PC-3 (cell line): ENCODE measurements around the gene SLC38A11. TPM values are rescaled to one million over a fixed set of nuclear protein-coding genes. Genes with fewer than 3 reads are reported as not detected.
"Not testable (repeated sequence)": the region's sequence is repeated elsewhere in the genome, so short reads cannot be mapped to it uniquely, and the experiment has no call there.

Experiments used
- ATAC-seq: fragments of 200-7000 bp; cut with Tn5 transposase; 2 replicates; pipeline ENCODE4 v1.9.1; 2020; ENCODE audit warnings: mild to moderate bottlenecking, moderate library complexity
- BruUV-seq: library from RNA; stranded (reverse); fragments of 400-500 nt; replicated peaks from 2 replicates; lab custom pipeline; 2021; lab: Mats Ljungman, UMichigan
- CTCF ChIA-PET: fragments of 300-600 bp; sonication (Branson Sonifier 250); formaldehyde crosslinking; loops from one replicate; lab custom pipeline; 2022; ENCODE audit warnings: antibody characterized with exemption; lab: Charles Lee
- POLR2A ChIA-PET: fragments of 300-600 bp; sonication (Branson Sonifier 250); formaldehyde crosslinking; loops from one replicate; lab custom pipeline; 2022; ENCODE audit warnings: antibody characterized with exemption; ENCODE audit not compliant: unreplicated experiment; lab: Charles Lee
- DNase-seq: peaks from one replicate; pipeline ENCODE4 v3.0.0-alpha.2; 2015
- H2AFZ ChIP-seq: fragments of 300-600 bp; sonication (generic); 2 replicates; pipeline ENCODE4 v1.6.0; 2016; ENCODE audit warnings: antibody characterized with exemption, low read length
- H3F3A ChIP-seq: fragments of 300-600 bp; sonication (generic); one replicate; pipeline ENCODE4 v1.6.0; 2017; ENCODE audit warnings: antibody characterized with exemption, low read length, control low read depth, mild to moderate bottlenecking; ENCODE audit not compliant: unreplicated experiment
- H3K27ac ChIP-seq: fragments of 300-600 bp; sonication (generic); 2 replicates; pipeline ENCODE4 v1.5.1; 2016; ENCODE audit warnings: mild to moderate bottlenecking, low read length
- H3K27me3 ChIP-seq: fragments of 300-600 bp; sonication (generic); 2 replicates; pipeline ENCODE4 v1.6.1; 2016; ENCODE audit warnings: low read length, mixed read lengths
- H3K36me3 ChIP-seq: fragments of 300-600 bp; sonication (generic); 2 replicates; pipeline ENCODE4 v1.6.1; 2016; ENCODE audit warnings: low read depth, mixed run types, low read length, mixed read lengths
- H3K4me1 ChIP-seq: fragments of 300-600 bp; sonication (generic); 2 replicates; pipeline ENCODE4 v1.5.1; 2016; ENCODE audit warnings: low read length; ENCODE audit not compliant: insufficient read depth
- H3K4me2 ChIP-seq: fragments of 300-600 bp; sonication (generic); 2 replicates; pipeline ENCODE4 v1.6.0; 2016; ENCODE audit warnings: low read length
- H3K4me3 ChIP-seq: fragments of 300-600 bp; sonication (generic); 2 replicates; pipeline ENCODE4 v1.5.1; 2016; ENCODE audit warnings: mild to moderate bottlenecking, low read length, mixed read lengths
- H3K79me2 ChIP-seq: fragments of 300-600 bp; sonication (generic); 2 replicates; pipeline ENCODE4 v1.6.1; 2017; ENCODE audit warnings: low read length, mixed read lengths
- H3K9ac ChIP-seq: fragments of 300-600 bp; sonication (generic); 2 replicates; pipeline ENCODE4 v1.6.0; 2016; ENCODE audit warnings: mild to moderate bottlenecking, low read length
- H3K9me2 ChIP-seq: fragments of 300-600 bp; sonication (generic); replicated peaks from 2 replicates; pipeline ENCODE4 v1.6.1; 2016; ENCODE audit warnings: mixed run types, low read length, mixed read lengths
- H3K9me3 ChIP-seq: fragments of 300-600 bp; sonication (generic); 2 replicates; pipeline ENCODE4 v1.6.1; 2016; ENCODE audit warnings: low read length, mixed read lengths
- H4K20me1 ChIP-seq: fragments of 300-600 bp; sonication (generic); 2 replicates; pipeline ENCODE4 v1.6.1; 2016; ENCODE audit warnings: low read length, mixed read lengths
- EZH2 ChIP-seq: fragments of 300-600 bp; sonication (generic); IDR thresholded peaks from one replicate; pipeline ENCODE4 v1.6.1; 2017; ENCODE audit warnings: antibody characterized with exemption, mild to moderate bottlenecking, low read length; ENCODE audit not compliant: unreplicated experiment
- EZH2phosphoT487 ChIP-seq: fragments of 300-600 bp; sonication (generic); IDR thresholded peaks from 2 replicates; pipeline ENCODE4 v1.6.1; 2018; ENCODE audit warnings: mild to moderate bottlenecking, antibody characterized with exemption, low read length, borderline replicate concordance
- intact Hi-C: fragments of 100-400 bp; cut with micrococcal nuclease; formaldehyde crosslinking; loops from 2 replicates; pipeline ENCODE4 v1.9.0; 2023
- total RNA-seq: library from RNA; depleted of rRNA; stranded (reverse); fragments of >200 nt; gene quantifications from 2 replicates; pipeline ENCODE4 v1.2.3, GENCODE V29; 2014
- TF ChIP-seq, protein P1 (sequence below): fragments of 300-600 bp; sonication (generic); conservative IDR thresholded peaks from 2 replicates; pipeline ENCODE4 v1.5.1; 2017; ENCODE audit warnings: antibody characterized with exemption, low read depth, mild to moderate bottlenecking, low read length

The SLC38A11 gene
- total RNA-seq, 1 experiment from 2014 or later = 0.36 TPM

DNA sequence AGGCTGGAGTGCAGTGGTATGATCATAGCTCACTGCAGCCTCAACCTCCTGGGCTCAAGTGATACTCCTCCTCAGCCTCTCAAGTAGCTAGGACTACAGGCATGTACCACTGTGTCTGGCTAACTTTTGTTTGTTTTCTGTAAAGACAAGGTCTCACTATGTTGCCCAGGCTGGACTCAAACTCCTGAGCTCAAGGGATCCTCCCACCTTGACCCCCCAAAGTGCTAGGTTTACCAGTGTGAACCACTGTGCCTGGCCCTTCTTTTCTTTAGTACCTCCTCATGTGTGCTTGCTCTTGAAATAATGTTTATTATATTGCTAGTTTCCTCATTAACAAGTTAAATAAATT lies 94.7 kb downstream of the SLC38A11 start:
- intact Hi-C loops = no loop called here
- Histone ChIP-seq H3K36me3 (no peaks in the 10 kb centered on the region), H3K27ac (no peak overlapping the region)

DNA sequence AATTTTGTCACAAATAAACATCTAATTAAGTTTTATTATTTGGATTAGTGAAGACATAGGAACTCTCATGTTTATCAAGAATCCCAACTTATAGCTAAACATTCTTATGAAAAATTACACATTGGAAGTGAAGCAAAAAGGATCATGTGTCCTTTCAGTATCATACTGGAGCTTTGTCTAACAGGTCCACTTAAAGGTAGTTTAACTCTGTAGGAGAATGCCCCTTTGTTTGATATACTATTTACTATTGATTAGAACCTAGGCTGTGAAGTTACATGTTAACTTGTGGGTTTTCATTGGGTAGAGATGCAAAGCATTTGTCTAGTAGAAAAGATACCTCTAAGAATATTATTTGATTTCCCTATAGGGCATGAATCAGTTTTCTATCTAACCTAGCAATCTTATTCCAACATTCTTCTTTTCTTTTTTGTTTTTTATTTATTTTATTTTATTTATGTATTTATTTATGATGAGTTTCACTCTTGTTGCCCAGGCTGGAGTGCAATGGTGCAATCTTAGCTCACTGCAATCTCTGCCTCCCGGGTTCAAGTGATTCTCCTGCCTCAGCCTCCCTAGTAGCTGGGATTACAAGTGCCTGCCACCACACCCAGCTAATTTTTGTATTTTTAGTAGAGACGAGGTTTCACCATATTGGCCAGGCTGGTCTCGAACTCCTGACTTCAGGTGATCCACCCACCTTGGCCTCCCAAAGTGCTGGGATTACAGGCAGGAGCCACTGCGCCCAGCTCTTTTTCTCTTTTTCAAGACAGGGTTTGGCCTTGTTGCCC lies 95.2 kb downstream of the SLC38A11 start:
- not testable (repeated sequence) for H2AFZ ChIP-seq, ATAC-seq, H4K20me1 ChIP-seq

More for the DNA sequence above, 94.7 kb downstream of the SLC38A11 start:
- ChIA-PET CTCF (no interaction called here), POLR2A (no interaction called here)
- Histone ChIP-seq H3F3A (no peaks in the 10 kb centered on the region), H3K9me3 (no peaks in the 10 kb centered on the region), H3K9ac (no peak overlapping the region), H3K79me2 (no peaks in the 10 kb centered on the region), H3K9me2 (no peaks in the 10 kb centered on the region), H2AFZ (no peak overlapping the region), H3K4me3 (no peak overlapping the region), H3K4me2 (no peak overlapping the region), H3K27me3 (peaks cover 12% of the 10 kb centered on the region), H4K20me1 (no peaks in the 10 kb centered on the region), H3K4me1 (no peaks in the 10 kb centered on the region)
- TF ChIP-seq, protein P1, sequence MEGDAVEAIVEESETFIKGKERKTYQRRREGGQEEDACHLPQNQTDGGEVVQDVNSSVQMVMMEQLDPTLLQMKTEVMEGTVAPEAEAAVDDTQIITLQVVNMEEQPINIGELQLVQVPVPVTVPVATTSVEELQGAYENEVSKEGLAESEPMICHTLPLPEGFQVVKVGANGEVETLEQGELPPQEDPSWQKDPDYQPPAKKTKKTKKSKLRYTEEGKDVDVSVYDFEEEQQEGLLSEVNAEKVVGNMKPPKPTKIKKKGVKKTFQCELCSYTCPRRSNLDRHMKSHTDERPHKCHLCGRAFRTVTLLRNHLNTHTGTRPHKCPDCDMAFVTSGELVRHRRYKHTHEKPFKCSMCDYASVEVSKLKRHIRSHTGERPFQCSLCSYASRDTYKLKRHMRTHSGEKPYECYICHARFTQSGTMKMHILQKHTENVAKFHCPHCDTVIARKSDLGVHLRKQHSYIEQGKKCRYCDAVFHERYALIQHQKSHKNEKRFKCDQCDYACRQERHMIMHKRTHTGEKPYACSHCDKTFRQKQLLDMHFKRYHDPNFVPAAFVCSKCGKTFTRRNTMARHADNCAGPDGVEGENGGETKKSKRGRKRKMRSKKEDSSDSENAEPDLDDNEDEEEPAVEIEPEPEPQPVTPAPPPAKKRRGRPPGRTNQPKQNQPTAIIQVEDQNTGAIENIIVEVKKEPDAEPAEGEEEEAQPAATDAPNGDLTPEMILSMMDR = no peak
- TF ChIP-seq EZH2phosphoT487 (no peak), EZH2 (no peak)
- ATAC-seq (no peak), DNase-seq (no peak)
- BruUV-seq = no TSS peak

DNA sequence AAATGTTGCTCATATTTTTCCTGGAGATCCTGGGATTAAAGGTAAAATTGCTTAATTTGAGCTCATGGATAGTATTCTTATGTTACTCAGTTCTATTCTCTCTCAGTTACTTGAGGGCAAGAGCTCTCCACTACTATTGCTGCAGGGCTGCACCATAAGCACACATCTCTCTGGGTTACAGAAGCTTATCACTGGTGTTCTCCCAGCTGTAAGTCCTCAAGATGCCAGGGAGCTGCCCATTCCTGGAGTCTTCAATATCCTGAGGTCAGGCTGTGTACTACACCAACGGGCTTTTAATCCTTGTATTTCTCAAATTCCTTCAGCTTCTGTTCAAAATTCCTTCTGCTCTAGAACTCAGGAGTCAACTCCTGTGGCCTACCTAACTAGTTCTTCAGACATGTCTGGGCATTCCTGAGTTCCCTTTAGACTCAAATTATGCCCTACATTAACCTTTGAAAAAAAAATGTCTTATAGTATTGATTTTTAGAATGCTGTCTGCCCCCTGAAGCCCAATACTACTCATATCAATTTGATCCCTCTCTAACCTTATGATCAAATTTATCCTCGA lies 96.0 kb downstream of the SLC38A11 start:
- no peak overlapping the region for H3K4me3 ChIP-seq
- no peaks in the 10 kb centered on the region for H3K9me2 ChIP-seq
- BruUV-seq = no TSS peak
- CTCF ChIA-PET = no interaction called here
- TF ChIP-seq, protein P1 = no peak
- TF ChIP-seq EZH2phosphoT487 = no peak
- no peak for TF ChIP-seq EZH2
- H4K20me1 ChIP-seq = no peaks in the 10 kb centered on the region
- POLR2A ChIA-PET = no interaction called here
- H3K4me1 ChIP-seq = no peaks in the 10 kb centered on the region
- H3F3A ChIP-seq = no peaks in the 10 kb centered on the region
- no peaks in the 10 kb centered on the region for H3K9me3 ChIP-seq
- H3K27me3 ChIP-seq = peaks cover 9% of the 10 kb centered on the region; the same call in 1 of the 2 replicates
- no peaks in the 10 kb centered on the region for H3K36me3 ChIP-seq
- ATAC-seq (no peak), DNase-seq (no peak)
- no peak overlapping the region for H2AFZ ChIP-seq
- no peak overlapping the region for H3K27ac ChIP-seq
- no peak overlapping the region for H3K4me2 ChIP-seq
- H3K79me2 ChIP-seq = no peaks in the 10 kb centered on the region
- intact Hi-C loops = no loop called here
- H3K9ac ChIP-seq = no peak overlapping the region

More for the DNA sequence above, 95.2 kb downstream of the SLC38A11 start:
- intact Hi-C loops, H3K9me3 ChIP-seq, POLR2A ChIA-PET, H3F3A ChIP-seq, BruUV-seq, H3K27ac ChIP-seq, H3K36me3 ChIP-seq, H3K79me2 ChIP-seq, DNase-seq, CTCF ChIA-PET, H3K4me1 ChIP-seq, H3K4me2 ChIP-seq, H3K9ac ChIP-seq, H3K4me3 ChIP-seq, H3K9me2 ChIP-seq: not testable (repeated sequence)
- H3K27me3 ChIP-seq = peaks cover 12% of the 10 kb centered on the region
